H1 (cell line): ENCODE results near the gene GARIN3. TPM values are rescaled to one million over a fixed set of nuclear protein-coding genes. Genes with fewer than 3 reads are reported as not detected.

Experiments used
- CTCF ChIA-PET: fragments of 300-600 bp; sonication (Branson Sonifier 250); formaldehyde crosslinking; loops from one replicate; lab custom pipeline; 2021; ENCODE audit not compliant: partially characterized antibody; lab: Charles Lee
- POLR2A ChIA-PET: fragments of 300-600 bp; sonication (Branson Sonifier 250); formaldehyde crosslinking; loops from one replicate; lab custom pipeline; 2021; ENCODE audit warnings: inconsistent platforms; ENCODE audit not compliant: partially characterized antibody; lab: Charles Lee
- DNase-seq, 2 experiments: peaks; one replicate each; pipeline versions ENCODE4 v3.0.0 to v3.0.0-alpha.2; 2010 to 2022; ENCODE audit warnings: low spot score in 2 of 2, low read depth in 1 of 2, mixed read lengths in 1 of 2
- FAIRE-seq: peaks from 2 replicates; lab custom pipeline; 2011; peaks lifted over from hg19 to GRCh38; lab: Jason Lieb, UNC
- H2AFZ ChIP-seq: 2 replicates; pipeline ENCODE4 v1.8.1; 2012; ENCODE audit warnings: low read length, inconsistent platforms
- H2AK5ac ChIP-seq: 2 replicates; pipeline ENCODE4 v1.6.1; 2013; ENCODE audit warnings: low read depth, low read length
- H2BK120ac ChIP-seq: replicated peaks from 2 replicates; pipeline ENCODE3; 2013; ENCODE audit warnings: low read depth, low read length, inconsistent platforms
- H2BK12ac ChIP-seq: 2 replicates; pipeline ENCODE4 v1.6.1; 2013; ENCODE audit warnings: low read depth, low read length
- H2BK15ac ChIP-seq: 2 replicates; pipeline ENCODE4 v1.6.1; 2013; ENCODE audit warnings: low read length
- H2BK20ac ChIP-seq: 2 replicates; pipeline ENCODE4 v1.6.1; 2013; ENCODE audit warnings: low read length
- H2BK5ac ChIP-seq: 2 replicates; pipeline ENCODE4 v1.6.1; 2013; ENCODE audit warnings: low read depth, low read length
- H3K14ac ChIP-seq: 2 replicates; pipeline ENCODE4 v1.6.1; 2013; ENCODE audit warnings: inconsistent platforms; ENCODE audit not compliant: insufficient read length
- H3K18ac ChIP-seq: 2 replicates; pipeline ENCODE4 v1.6.1; 2013; ENCODE audit warnings: low read length; ENCODE audit errors: extremely low read depth
- H3K23ac ChIP-seq: 2 replicates; pipeline ENCODE4 v1.6.1; 2013; ENCODE audit warnings: inconsistent platforms; ENCODE audit not compliant: insufficient read length
- H3K23me2 ChIP-seq: 2 replicates; pipeline ENCODE4 v1.6.1; 2013; ENCODE audit warnings: low read depth, low read length
- H3K27ac ChIP-seq: 2 replicates; pipeline ENCODE4 v1.6.1; 2011; ENCODE audit warnings: low read depth, low read length, inconsistent platforms
- H3K27me3 ChIP-seq, 4 experiments: replicated peaks in 1 of 4; 1 replicate in 1 of 4; 2 replicates in 3 of 4; pipeline versions ENCODE4 v1.6.1 to v1.8.1; 2011 to 2013; ENCODE audit warnings: low read length in 3 of 4, mild to moderate bottlenecking in 3 of 4, inconsistent platforms in 2 of 4, mixed read lengths in 2 of 4, moderate library complexity in 1 of 4; ENCODE audit not compliant: control insufficient read depth in 3 of 4, insufficient read depth in 3 of 4; ENCODE audit errors: extremely low read depth in 1 of 4
- H3K36me3 ChIP-seq, 4 experiments: 2 replicates each; pipeline versions ENCODE4 v1.6.1 to v1.8.1; 2011 to 2013; ENCODE audit warnings: mild to moderate bottlenecking in 4 of 4, low read length in 3 of 4, moderate library complexity in 2 of 4, control low read depth in 1 of 4, inconsistent platforms in 1 of 4; ENCODE audit not compliant: insufficient read depth in 4 of 4, control insufficient read depth in 2 of 4
- H3K4ac ChIP-seq: replicated peaks from 2 replicates; pipeline ENCODE3; 2013; ENCODE audit warnings: low read length, low read depth, mixed read lengths, inconsistent platforms; ENCODE audit not compliant: insufficient read length
- H3K4me1 ChIP-seq, 4 experiments: replicated peaks in 1 of 4; 1 replicate in 1 of 4; 2 replicates in 3 of 4; pipeline versions ENCODE4 v1.6.1 to v1.8.1; 2011 to 2013; ENCODE audit warnings: low read length in 3 of 4, inconsistent platforms in 2 of 4, mixed read lengths in 1 of 4; ENCODE audit not compliant: insufficient read depth in 4 of 4, control insufficient read depth in 3 of 4
- H3K4me2 ChIP-seq, 2 experiments: 2 replicates each; pipeline versions ENCODE4 v1.6.1 to v1.8.1; 2011 to 2013; ENCODE audit warnings: low read depth in 2 of 2, low read length in 2 of 2, control low read depth in 1 of 2, inconsistent platforms in 1 of 2, mild to moderate bottlenecking in 1 of 2; ENCODE audit not compliant: insufficient read depth in 1 of 2
- H3K4me3 ChIP-seq, 4 experiments: fragments of 200-600, 300-600 bp in 1 of 4; sonication (generic), shearing (Covaris generic), sonication (Bioruptor Twin) in 1 of 4; 2 replicates each; pipeline versions ENCODE4 v1.5.1 to v1.8.1; 2011 to 2016; ENCODE audit warnings: low read length in 4 of 4, low read depth in 3 of 4, control low read depth in 2 of 4, inconsistent platforms in 2 of 4, mild to moderate bottlenecking in 2 of 4, mixed read lengths in 1 of 4, moderate library complexity in 1 of 4; ENCODE audit not compliant: insufficient read depth in 2 of 4; ENCODE audit errors: extremely low read depth in 1 of 4
- H3K56ac ChIP-seq: replicated peaks from 2 replicates; pipeline ENCODE3; 2013; ENCODE audit warnings: low read depth, mild to moderate bottlenecking, mixed read lengths, low read length, inconsistent platforms; ENCODE audit not compliant: insufficient read length
- H3K79me1 ChIP-seq: 2 replicates; pipeline ENCODE4 v1.6.1; 2013; ENCODE audit warnings: low read depth, low read length, control low read depth
- H3K79me2 ChIP-seq, 2 experiments: 2 replicates each; pipeline versions ENCODE4 v1.6.1 to v1.8.1; 2012 to 2013; ENCODE audit warnings: low read length in 2 of 2, mild to moderate bottlenecking in 2 of 2, inconsistent platforms in 1 of 2; ENCODE audit not compliant: insufficient read depth in 2 of 2, control insufficient read depth in 1 of 2
- H3K9ac ChIP-seq, 4 experiments: replicated peaks in 1 of 4; 1 replicate in 1 of 4; 2 replicates in 3 of 4; pipeline versions ENCODE4 v1.6.1 to v1.8.1; 2011 to 2013; ENCODE audit warnings: low read depth in 3 of 4, low read length in 3 of 4, control low read depth in 2 of 4, mild to moderate bottlenecking in 2 of 4, moderate library complexity in 2 of 4, inconsistent platforms in 1 of 4; ENCODE audit errors: extremely low read depth in 1 of 4
- H3K9me3 ChIP-seq, 2 experiments: 2 replicates each; pipeline versions ENCODE4 v1.6.1 to v1.8.1; 2012 to 2013; ENCODE audit warnings: mild to moderate bottlenecking in 2 of 2, moderate library complexity in 2 of 2, control low read depth in 1 of 2, inconsistent platforms in 1 of 2, low read depth in 1 of 2, low read length in 1 of 2, mixed read lengths in 1 of 2; ENCODE audit not compliant: insufficient read depth in 2 of 2
- H4K20me1 ChIP-seq, 2 experiments: replicated peaks in 1 of 2; 2 replicates each; pipeline versions ENCODE3 to v1.8.1; 2011 to 2013; ENCODE audit warnings: inconsistent platforms in 2 of 2, low read length in 2 of 2, mild to moderate bottlenecking in 1 of 2; ENCODE audit not compliant: insufficient read depth in 2 of 2, control insufficient read depth in 1 of 2
- H4K5ac ChIP-seq: 2 replicates; pipeline ENCODE4 v1.6.1; 2013; ENCODE audit warnings: low read length, low read depth, mixed read lengths, inconsistent platforms; ENCODE audit not compliant: insufficient read length
- H4K8ac ChIP-seq: 2 replicates; pipeline ENCODE4 v1.8.0; 2013; ENCODE audit warnings: mild to moderate bottlenecking, moderate library complexity, low read length, inconsistent platforms; ENCODE audit not compliant: insufficient read depth; ENCODE audit errors: extremely low read depth
- H4K91ac ChIP-seq: replicated peaks from 2 replicates; pipeline ENCODE3; 2013; ENCODE audit warnings: low read length, mixed read lengths, inconsistent platforms; ENCODE audit not compliant: insufficient read length
- RXRA ChIP-seq: IDR thresholded peaks from 2 replicates; pipeline ENCODE4 v1.6.1; 2011; ENCODE audit warnings: low read depth, mild to moderate bottlenecking, low read length, moderate library complexity; ENCODE audit not compliant: insufficient read depth
- WGBS, 2 experiments: shearing (Covaris generic) in 1 of 2; methylation state at CpG; one replicate each; pipeline versions ENCODE4 v1.1.6 to v1.1.7; 2013 to 2015; ENCODE audit warnings: low lambda C conversion rate in 2 of 2, mixed read lengths in 2 of 2, inconsistent platforms in 1 of 2, low coverage in 1 of 2, missing lambda C conversion rate in 1 of 2; ENCODE audit not compliant: insufficient replicate concordance in 2 of 2, insufficient coverage in 1 of 2, insufficient read length in 1 of 2; ENCODE audit errors: extremely low coverage in 1 of 2, missing lambda C conversion rate in 1 of 2; 5-methylcytosine and 5-hydroxymethylcytosine counted together
- polyA plus RNA-seq, 7 experiments: library from polyadenylated mRNA; depleted of rRNA in 3 of 7; stranded (reverse) in 5 of 7; unstranded in 2 of 7; fragments of >200 nt in 5 of 7; fragments of 200-250 nt in 2 of 7; gene quantifications; 1 replicate in 5 of 7; 2 replicates in 1 of 7; 4 replicates in 1 of 7; pipeline versions ENCODE4 v1.2.1 to v1.2.3, GENCODE V29; 2011 to 2013; ENCODE audit warnings: missing spikeins in 2 of 7, mixed read lengths in 2 of 7
- total RNA-seq: library from RNA; stranded (reverse); fragmentation: NEBNext Ultra II Directional; extraction: Animal tissue kit (Norgen Biotek cat#: 25700); gene quantifications from 2 replicates; pipeline ENCODE4 v1.2.1, GENCODE V29; 2021

The GARIN3 gene
- total and polyA plus RNA-seq, 2 of the 8 experiments (the other 6 are each of a cell fraction or from before 2014, with no cell fraction given), result not detected

DNA sequence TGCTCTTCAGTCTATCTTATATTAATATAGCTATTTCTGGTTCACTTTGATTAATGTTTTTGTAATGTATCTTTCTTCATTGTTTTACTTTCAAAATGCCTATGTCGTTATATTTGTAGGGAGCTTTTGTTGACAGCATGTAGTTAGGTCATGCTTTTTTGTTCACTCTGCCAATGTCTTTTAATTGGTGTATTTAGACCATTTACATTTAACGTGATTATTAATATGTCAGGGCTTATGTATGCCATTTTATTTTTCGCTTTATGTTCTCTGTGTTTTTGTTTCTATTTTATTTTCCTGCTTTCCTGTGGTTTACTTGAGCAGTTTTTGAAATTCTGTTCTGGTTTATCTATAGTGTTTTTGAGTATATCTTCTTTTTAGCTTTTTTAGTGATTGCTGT is 10.8 kb downstream of the GARIN3 start:
- WGBS, 2 experiments, result 92% methylated on average over 3 of the region's 3 CpGs; no CpG with 5 or more reads in 1 of the 2 experiments
- POLR2A ChIA-PET, result no interaction called here
- no peaks in the 10 kb centered on the region for H3K36me3 ChIP-seq

More for the DNA sequence above, 10.8 kb downstream of the GARIN3 start:
- H3K23me2 ChIP-seq, result no peaks in the 10 kb centered on the region
- FAIRE-seq (no peak), DNase-seq (no peak)
- H3K23ac ChIP-seq, result no peak overlapping the region
- H2BK20ac ChIP-seq, result no peak overlapping the region
- no peak overlapping the region for H3K4ac ChIP-seq
- H3K14ac ChIP-seq, result no peak overlapping the region
- CTCF ChIA-PET, result no interaction called here
- H2BK120ac ChIP-seq, result no peak overlapping the region
- no peak overlapping the region for H3K27ac ChIP-seq
- no peak for TF ChIP-seq RXRA
- no peaks in the 10 kb centered on the region for H3K27me3 ChIP-seq
- H4K91ac ChIP-seq, result no peak overlapping the region
- no peak overlapping the region for H3K4me2 ChIP-seq
- no peak overlapping the region for H2AFZ ChIP-seq
- no peak overlapping the region for H2BK5ac ChIP-seq
- H3K18ac ChIP-seq, result no peak overlapping the region
- no peaks in the 10 kb centered on the region for H3K79me1 ChIP-seq
- H4K5ac ChIP-seq, result no peak overlapping the region
- H3K79me2 ChIP-seq, result no peaks in the 10 kb centered on the region
- H4K8ac ChIP-seq, result no peak overlapping the region
- H3K9ac ChIP-seq, result no peak overlapping the region
- H2AK5ac ChIP-seq, result no peak overlapping the region
- no peak overlapping the region for H3K56ac ChIP-seq
- no peak overlapping the region for H2BK12ac ChIP-seq
- H3K4me1 ChIP-seq, result no peaks in the 10 kb centered on the region
- no peaks in the 10 kb centered on the region for H4K20me1 ChIP-seq
- no peak overlapping the region for H2BK15ac ChIP-seq
- H3K9me3 ChIP-seq, result no peaks in the 10 kb centered on the region
- no peak overlapping the region for H3K4me3 ChIP-seq
